GM18868 (cell line): Measurements from ENCODE around the gene ARMC3.
"Not testable (repeated sequence)": the region's sequence is repeated elsewhere in the genome, so short reads cannot be mapped to it uniquely, and the experiment has no call there.

ENCODE experiments used
- ATAC-seq: cut with Tn5 transposase; IDR thresholded peaks from one replicate; pipeline ENCODE4 v1.9.1; 2021; ENCODE audit warnings: mild to moderate bottlenecking, moderate library complexity; ENCODE audit not compliant: unreplicated experiment

Gene ARMC3, protein sequence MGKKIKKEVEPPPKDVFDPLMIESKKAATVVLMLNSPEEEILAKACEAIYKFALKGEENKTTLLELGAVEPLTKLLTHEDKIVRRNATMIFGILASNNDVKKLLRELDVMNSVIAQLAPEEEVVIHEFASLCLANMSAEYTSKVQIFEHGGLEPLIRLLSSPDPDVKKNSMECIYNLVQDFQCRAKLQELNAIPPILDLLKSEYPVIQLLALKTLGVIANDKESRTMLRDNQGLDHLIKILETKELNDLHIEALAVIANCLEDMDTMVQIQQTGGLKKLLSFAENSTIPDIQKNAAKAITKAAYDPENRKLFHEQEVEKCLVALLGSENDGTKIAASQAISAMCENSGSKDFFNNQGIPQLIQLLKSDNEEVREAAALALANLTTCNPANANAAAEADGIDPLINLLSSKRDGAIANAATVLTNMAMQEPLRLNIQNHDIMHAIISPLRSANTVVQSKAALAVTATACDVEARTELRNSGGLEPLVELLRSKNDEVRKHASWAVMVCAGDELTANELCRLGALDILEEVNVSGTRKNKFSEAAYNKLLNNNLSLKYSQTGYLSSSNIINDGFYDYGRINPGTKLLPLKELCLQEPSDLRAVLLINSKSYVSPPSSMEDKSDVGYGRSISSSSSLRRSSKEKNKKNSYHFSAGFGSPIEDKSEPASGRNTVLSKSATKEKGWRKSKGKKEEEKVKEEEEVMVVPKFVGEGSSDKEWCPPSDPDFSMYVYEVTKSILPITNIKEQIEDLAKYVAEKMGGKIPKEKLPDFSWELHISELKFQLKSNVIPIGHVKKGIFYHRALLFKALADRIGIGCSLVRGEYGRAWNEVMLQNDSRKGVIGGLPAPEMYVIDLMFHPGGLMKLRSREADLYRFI

DNA sequence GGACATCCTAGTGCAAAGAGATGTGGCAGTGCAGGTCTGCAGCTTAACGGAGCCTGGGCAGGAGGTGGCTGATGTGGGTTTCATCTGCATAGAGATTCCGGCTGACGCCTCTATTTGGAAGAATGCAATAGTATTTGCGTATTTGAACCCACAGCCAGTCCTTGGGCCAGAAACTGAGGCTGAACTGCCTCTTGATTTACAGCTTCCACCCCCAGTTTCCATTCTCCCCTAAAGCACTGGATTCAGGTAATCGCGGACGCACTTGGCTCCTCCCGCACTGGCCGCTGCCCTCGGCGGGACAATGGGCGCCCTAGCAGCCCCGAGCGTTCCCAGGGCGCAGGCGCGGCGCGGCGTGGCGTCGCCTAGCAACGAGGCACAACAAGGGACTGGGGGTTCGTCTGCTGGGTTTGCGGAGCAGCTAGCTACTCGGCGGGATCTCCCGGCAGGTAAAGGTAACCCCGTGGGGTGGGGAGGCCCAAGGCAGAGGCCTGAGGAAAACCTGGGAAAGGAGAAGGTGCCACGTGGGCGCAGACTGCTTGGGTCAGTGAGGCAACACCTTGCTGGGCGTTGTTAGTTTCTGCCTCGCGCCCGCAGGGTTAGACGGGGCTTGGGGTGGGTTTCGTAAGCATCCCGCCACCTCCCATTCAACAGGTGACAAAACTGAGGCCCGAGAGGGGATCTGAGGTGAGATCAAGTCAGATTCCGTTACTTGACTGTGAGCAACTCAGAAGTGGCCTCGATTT is at the start of gene ARMC3:
Gene ARMC3 (plus strand): TSS at position 393 of the 743 bp plus-strand sequence. CDS start 3,944 bp downstream, outside the sequence.
- peak; percentile 94 for ATAC-seq

DNA sequence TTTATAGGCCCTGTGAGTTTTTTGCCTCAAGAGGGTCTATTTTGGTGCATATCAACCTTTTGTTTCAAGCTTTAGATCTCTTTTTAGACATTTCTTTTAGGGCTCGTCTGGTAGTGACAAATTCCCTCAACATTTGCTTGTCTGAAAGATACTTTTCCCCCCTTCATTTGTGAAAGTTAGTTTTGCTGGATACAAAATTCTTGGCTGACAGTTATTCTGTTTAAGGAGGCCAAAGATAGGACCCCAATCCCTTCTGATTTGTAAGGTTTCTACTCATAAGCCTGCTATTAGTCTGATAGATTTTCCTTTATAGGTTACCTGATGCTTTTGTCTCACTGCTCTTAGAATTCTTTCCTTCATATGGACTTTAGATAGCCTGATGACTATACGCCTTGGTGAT is 36.1 kb upstream of the ARMC3 start:
- ATAC-seq, result no peak

DNA sequence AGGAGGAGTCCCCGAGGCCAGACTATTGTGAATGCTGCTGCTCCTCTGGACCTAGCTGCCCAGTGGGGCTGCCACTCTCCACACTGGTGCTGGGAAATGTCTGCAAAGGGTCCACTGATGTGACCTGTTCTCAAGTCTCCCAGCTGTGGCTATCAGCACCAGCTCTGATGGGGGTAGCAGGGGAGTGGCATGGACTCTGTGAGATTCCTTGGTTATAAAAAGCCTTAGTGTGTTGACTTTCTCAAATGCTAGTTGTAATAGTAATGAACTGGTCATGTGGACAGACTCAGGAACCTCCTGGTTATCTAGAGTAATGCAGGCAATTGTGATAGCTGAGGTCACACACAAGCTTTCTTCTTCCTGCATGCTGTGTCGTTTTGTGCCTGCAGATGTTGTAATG is 34.1 kb upstream of the ARMC3 start:
- no peak for ATAC-seq

DNA sequence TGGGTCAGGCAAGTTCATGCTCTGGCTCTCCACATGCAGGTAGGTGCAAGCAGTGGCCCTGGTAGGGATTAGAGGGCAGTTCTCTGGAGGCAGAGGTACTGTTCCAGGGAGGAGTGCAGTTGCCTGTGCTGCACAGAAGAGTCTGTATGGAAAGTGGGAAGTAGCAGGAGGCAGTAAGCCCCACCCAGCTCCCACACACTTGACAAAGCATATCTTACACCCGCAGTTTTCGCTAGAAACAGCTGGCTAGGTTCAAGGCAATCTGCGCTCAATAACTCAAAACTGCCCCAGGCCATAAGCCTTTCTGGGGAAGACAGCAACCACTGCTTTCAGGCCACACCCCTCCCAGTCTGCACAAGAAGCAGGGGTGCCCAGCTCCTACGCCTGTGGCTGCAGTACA is 33.1 kb upstream of the ARMC3 start:
- no peak for ATAC-seq

DNA sequence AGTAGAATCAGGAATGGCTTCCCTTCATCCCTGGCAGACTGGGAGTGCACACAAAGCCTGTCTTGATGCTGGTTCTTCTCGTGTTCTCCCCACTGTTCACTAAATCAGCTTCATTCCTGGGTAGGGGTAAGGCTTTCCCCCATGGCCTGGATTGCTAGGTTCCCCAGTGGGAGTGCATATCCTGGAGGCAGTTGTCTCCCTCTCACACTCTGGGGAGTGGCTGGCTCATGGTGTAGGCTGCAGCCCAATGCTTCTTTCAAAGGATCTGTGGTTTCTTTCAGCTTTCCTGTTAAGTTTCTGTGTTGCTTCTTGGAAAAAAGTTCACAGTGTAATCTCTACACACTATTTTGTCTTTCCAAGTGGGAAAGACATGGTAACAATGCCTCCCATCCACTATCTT is 32.6 kb upstream of the ARMC3 start:
- no peak for ATAC-seq

DNA sequence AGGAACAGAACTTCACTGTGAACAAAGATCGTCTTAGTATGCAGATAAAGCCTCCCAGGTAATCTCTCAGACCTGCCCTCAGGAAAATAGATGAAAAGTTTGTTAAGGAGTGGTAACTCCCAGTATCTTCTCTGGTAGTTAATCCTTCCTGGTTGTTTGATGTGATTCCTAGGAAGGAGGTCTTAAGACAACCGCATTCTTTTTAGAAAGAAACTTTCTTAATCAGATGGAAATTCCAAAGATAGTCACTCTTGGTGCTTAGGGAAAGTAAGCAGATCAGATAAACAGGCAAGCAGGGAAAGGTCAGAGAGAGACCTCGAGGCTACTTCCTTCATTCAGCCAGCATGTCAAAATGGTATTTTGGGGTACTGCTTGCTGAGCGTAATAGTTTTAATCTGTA is 30.5 kb upstream of the ARMC3 start:
- no peak for ATAC-seq

DNA sequence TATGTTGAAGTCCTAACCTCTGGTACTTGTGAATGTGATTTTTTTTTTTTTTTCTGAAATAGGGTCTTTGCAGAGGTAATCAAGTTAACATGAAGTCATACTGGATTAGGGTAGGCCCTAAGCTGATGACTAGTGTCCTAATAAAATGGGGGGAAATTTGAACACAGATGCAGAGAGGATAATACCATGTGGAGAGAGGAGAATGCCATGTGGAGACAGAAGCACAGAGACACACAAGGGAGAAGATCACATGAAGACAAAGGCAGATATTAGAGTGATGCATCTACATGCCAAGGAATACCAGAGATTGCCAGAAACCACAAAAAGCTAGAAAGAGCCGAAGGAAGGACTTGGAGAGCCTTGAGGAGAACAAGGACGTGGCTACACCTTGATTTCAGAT is 28.5 kb upstream of the ARMC3 start:
- no peak for ATAC-seq

DNA sequence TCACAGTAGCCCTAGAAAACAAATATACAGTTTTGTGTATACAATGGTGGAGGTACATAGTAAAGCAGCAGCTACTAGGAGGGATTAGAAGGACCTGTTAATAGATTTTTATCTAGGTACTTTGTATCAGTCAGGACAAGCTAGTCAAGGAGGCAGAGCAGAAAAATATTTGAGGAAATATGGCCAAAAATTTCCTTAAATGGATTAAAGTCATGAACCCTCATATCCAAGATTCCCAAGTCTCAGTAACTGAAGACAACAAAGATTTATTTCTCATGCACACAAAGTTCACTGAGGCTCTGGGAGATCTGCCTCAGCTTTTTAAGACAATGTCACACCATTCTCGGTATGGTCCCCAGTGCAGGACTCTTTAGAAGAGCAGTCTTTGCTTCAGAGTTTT is 28.1 kb upstream of the ARMC3 start:
- ATAC-seq, result no peak

DNA sequence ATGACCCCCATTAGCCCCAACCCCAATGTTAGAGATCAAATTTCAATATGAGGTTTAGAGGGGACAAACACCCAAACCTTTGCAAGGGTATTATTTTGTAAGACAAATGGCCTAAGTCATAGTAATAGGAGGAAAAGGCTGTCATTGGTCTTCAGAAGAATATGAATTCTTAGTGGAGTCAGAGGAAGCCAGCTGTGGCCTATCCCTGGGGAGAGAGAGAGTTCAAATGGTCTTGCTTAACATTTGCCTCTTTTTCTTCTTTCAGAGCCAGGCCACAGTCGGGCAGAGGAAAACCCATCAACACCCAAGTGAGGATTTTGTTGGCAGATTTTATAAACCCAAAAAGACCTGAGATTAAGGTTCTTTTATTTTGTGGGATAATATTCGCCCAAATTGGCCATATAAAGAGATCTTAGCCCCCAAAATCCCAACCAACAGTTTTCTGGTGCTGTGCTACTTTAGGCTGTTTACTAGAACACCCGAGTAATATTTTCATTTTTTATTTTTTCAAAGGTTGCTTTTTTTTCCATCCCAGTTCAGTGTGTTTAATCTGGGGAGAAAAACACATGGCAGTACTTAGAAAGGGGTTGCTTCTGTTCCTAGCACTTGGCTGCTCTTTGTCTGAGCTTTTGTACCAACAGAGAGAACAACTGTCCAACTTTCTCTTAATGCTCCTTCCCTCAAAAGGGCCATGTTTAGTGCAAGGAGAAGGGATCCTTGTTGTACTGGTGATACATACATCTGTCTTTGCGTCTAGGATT is 26.8 kb upstream of the ARMC3 start:
- ATAC-seq, result no peak

DNA sequence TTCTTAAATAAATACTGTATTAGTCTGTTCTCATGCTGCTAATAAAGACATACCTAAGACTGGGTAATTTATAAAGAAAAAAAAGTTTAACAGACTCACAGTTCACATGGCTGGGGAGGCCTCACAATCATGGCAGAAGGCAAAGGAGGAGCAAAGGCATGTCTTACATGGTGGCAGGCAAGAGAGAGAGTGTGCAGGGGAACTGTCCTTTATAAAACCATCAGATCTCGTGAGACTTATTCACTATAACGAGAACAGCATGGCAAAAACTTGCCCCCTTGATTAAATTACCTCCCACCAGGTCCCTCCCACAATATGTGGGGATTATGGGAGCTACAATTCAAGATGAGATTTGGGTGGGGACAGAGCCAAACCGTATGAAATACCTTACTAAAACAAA is 25.7 kb upstream of the ARMC3 start:
- ATAC-seq, result not testable (repeated sequence)

DNA sequence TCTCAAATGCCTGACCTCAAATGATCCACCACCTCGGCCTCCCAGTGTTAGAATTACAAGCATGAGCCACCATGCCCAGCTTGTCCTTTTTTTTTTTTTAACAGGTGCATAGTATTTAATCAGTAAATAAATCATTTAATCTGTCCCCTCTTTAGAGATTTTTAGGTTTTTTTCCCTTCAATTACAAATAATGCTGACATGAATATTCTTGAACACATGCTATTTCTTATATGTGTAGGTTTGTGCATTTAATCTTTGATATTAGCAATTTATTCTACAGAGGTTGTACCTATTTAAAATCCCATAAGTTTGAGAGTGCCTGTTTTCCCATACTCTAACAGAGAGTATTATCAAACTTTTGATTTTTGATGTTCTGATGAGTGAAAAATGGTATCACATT is 24.2 kb upstream of the ARMC3 start:
- no peak for ATAC-seq

DNA sequence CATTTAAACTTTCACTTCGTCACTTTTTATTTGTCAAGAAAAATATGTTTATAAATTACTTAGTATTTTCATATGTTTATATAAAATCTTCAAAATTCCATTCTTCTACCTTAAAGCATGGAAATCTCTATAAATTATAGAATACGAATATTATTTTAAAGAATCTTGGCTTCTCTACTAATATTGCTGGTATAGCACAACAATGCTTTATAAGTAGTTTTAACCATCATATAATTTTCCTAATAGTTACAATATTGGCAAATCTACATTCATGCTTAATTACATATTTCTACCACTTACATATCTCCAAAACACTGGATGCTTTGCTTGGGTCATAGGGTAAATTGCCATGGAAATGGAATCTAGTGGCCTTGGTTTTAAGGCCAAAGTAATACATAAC is 21.1 kb upstream of the ARMC3 start:
- no peak for ATAC-seq

DNA sequence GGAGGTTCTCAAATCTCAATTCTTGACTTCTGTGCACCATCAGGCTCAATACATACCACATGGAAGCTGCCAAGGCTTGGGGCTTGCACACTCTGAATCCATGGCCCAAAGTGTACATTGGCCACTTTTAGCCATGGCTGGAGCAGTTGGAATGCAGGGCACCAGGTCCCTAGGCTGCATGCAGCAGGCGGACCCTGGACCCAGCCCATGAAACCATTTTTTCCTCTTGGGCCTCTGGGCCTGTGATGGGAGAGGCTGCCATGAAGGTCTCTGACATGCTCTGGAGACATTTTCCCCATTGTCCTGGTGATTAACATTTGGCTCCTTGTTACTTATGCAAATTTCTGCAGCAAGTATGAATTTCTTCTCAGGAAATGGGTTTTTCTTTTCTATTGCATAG is 19.0 kb upstream of the ARMC3 start:
- no peak for ATAC-seq

DNA sequence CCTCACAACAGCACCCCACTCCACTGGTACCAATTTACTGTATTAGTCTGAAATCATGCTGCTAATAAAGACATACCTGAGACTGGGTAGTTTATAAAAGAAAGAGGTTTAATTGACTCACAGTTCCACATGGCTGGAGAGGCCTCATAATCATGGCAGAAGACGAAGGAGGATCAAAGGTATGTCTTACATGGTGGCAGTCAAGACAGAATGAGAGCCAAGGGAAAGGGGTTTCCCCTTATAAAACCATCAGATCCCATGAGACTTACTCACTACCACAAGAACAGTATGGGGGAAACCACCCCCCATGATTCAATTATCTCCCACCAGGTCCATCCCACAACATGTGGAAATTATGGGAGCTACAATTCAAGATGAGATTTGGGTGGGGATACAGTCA is 18.2 kb upstream of the ARMC3 start:
- not testable (repeated sequence) for ATAC-seq

DNA sequence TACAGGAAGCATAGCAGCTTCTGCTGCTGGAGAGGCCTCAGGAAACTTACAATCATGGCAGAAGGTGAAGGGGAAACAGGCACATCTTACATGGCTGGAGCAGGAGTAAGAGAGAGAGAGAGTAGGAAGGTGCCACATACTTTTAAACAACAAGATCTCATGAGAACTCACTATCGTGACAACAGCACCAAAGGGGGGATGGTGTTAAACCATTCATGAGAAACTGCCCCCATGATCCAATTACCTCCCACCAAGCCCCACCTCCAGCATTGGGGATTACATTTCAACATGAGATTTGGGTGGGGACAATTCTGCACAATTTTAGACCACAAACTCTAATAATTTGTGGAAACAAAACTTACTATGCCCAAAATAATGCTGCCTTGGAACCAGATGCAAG is 16.8 kb upstream of the ARMC3 start:
- no peak for ATAC-seq

DNA sequence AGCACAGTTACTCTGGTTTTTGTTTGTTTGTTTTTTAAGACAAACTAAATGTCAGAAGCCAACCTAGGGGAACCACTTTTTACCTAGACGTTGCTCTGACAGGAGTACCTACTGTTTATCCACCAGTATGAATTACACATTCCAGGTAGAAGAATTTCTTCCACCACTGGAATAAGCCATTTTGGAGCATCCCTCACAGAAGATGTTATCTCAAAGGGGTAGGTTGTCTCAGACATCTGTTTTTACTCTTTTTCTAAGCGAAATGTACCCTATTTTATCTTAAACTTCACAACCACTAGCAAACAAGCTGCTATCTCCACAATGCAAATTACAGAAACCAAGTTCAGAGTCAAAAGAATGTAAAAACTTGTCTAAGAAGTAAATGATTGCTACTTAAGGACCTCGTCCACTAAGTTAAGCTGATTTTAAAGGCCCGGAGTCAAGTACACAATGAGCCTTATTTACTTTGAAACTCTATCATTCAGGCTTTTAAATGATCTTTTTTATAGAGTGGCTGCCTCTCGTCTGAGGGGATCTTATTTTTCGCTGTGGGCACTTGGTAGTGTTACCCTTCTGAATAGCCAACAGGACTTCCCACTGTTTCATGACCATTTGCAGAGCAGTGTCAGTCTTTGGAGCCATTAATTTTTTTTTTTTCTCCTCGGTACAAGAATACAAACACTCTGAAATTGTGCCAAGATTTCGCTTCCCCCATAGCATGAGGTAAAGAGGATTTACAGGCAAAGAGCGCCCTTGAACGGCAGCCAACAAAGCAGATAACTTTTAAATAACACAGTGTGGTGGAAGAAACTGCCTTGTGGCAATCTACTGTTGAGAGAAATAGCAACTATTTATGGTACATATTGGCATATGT is 15.7 kb upstream of the ARMC3 start:
- ATAC-seq, result no peak

DNA sequence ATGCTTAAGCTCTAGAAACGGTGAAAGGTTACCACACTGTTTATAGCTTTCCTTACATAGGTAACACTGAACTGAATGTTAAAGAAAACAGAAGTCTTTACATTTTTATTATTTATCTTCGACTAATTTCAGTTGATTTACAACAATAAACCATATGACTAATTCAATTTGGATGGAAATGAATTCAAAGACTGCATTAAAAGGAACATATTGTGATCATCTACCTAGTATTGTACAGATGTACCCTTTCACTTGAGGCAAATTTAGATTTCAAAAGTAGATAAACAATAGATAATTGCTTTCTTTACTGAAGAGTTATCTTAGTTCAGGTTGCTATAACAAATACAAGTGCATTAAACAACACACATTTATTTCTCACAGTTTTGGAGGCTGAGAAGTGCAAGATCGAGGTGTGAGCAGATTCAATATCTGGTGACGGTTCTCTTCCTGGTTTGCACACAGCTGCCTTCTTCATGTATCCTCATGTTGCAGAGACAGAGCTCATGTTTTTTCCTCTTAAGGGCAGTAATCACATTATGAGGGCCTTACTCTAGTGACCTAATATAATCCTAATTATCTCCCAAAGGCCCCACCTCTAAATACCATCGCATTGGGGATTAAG is 15.0 kb upstream of the ARMC3 start:
- no peak for ATAC-seq

DNA sequence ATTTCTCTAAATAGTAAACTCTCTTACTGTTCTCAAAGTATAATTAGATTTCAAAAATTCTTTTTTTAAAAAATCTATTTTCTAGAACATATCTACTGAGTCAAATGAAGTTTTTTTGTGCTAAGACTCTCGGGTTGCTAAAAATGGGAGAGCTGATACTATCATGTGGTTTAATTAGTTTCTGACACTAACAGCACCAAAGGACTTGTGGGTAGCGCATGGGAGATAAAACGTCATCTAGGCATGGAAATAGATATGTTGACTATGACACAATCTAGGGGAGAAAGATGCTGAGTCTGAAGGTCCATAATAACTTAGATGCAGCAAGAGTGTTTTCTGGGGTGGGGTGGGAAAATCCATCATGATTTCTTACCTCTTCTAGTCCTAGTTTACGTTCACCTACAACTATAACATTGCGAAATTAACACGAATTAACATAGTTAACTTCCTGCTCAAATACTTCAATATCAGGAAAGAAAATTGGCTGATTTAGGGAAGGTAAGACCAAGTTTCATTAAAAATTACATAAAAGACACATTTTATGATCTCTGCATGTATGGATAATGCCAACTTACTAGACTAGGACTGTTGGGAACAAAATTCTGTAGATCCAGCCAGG is 14.3 kb upstream of the ARMC3 start:
- ATAC-seq, result no peak

DNA sequence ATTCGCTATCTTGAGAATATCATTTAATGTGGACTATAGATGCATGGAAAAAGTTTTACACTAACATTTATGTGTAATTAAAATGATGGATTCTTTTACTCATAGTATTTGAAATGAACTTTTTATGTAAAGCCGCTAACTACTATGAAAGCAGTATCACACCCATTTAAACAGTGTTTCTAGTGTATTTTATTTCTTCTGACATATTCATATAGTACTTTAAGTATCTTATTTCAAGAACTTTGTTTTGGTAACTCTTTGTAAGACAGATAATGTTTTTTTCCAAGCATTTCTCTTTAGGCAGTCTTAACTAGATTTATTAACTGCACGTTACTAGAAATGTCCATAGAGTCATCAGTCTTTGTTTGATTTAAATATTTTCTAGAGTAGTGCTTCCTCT is 12.5 kb upstream of the ARMC3 start:
- ATAC-seq, result no peak
